Activated CD8-positive, alpha-beta memory T cell treated with anti-CD3 and anti-CD28 coated beads for 4 hours (primary cell): Measurements from ENCODE around the gene KIF16B.

Experiments used
- DNase-seq, 2 donors: peaks; one replicate each; pipeline ENCODE4 v3.0.0-alpha.2; 2020; ENCODE audit warnings: low read depth in 2 of 2

KIF16B gene

DNA sequence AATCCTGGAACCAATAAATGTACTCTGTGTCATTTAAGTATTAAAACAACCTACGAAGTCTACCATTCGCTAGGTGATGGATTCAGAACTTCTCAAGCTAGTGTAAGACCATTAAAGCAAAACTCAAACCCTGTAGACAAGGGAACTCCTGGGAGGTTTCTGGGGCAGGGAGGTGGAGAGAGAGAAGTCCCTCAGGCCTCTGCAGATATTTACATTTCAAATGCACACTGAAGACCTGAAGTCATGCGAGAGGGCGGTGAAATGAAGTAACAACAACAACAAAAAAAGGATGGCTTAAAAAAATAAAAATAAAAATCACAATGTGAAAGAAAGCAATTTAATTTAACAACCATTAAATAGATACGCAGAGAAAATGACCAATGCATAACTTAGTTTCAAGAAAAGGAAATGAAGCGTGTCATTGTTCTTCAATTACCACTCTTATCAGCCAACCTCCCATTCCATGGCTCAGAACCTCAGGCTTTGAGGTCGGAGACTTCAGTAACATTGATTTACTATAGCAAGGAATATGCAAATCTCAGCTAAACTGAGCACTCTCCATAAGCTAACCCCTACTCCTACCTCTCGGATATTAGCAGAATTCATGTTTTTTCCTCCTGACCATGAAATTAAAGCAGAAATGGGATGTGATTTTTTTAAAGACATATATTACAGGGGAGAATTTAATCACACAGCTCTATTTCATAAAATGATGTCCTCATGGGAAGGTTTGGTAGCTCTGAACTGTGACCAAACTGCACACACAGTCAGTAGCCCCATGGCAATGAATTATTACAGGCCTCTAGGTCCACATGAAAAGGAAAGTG lies 140.6 kb downstream of the KIF16B start:
- DNase-seq = no peak

DNA sequence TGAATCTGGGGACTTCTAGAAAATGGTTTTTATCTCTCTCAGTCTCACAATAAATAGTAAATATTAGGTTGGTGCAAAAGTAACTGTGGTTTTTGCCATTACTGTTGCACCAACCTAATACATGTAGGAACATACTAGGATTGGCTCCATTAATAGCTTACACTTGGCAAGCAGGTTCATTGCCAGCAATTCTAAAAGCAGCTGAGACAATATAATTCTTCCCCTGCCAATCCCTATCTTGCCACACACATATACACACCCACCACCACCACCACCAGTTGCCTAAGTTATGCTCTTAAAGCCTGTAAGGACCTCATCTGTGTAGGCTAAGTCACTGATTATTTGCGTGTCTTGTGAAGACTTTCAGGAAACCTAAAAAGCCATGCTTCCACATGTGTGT lies 145.1 kb downstream of the KIF16B start:
- DNase-seq = no peak

DNA sequence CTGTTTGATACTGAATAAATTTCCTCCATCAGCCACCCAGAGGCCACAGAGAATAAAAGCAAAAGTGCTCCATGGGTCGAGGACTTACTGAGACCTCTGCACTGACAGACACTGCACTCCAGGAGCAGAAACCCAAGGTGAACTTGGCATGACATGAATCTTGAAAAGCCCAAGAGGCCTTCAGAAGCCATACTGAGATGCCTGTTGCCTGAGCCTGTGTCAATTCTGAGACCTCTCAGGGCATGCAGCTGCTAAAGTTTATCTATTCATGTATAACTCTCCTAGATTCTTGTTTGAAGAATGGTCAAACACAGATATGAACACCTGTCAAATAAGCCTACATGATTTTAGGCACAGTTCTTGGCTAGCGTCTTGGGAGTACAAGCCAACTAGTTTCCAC lies 145.7 kb downstream of the KIF16B start:
- DNase-seq = no peak

DNA sequence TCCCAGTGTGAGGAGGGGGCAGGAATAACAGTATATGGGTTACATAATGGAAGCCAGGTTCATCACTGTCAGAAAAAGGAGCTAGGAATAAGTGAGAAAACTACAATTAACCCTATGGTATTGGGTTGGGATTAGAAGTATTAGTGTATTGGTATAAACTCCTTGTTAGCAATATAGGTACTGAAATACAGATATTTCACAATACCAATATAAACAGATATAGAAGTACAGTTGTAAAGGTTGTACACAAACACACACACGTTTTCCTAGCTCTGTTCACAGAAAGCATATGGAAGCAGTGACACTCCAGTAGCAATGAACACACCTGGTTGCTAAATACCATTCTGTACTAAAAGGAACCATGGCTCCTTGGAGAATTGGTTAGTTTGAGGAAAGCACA lies 148.5 kb downstream of the KIF16B start:
- DNase-seq = no peak

DNA sequence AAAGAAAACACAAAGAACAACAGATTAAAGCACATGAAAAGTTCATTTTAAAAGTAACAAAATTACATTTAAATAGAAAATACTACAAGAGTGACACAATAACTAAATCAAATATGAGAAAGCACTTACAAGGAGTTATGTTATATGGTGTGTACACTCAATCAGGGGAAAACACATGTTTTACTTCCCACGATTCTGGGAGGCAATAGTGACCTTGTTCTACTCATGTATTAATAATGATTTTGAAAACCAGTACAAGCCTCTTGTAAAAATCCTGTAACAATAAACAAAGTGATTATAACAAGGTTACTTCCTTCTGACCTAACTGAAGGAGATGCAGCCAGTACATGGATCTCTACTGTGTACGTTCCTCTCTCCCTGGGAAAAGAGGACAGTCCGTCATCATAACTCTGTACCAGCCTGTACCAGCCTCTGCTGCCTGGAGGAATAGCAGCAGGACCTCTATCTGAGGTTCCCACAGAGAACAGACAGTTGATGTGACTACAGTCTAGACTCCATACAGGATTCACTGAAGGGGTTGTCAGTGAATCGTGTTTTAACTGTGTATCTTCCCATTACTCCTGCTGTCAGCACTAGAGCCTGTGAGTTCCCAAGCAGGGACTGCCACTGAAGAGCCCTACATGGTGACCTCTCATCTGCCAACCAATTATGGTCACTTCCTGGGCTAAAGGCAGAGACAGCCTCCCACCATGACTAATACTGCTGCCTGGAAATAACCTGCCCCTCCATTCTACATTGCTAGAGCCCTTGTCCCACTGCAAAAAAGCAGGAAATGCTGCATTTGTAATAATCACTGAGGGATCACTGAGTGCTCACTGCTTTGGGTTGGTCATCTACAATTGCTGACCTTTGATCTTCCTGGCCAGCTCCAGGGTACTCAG lies 149.7 kb downstream of the KIF16B start:
- DNase-seq = no peak

DNA sequence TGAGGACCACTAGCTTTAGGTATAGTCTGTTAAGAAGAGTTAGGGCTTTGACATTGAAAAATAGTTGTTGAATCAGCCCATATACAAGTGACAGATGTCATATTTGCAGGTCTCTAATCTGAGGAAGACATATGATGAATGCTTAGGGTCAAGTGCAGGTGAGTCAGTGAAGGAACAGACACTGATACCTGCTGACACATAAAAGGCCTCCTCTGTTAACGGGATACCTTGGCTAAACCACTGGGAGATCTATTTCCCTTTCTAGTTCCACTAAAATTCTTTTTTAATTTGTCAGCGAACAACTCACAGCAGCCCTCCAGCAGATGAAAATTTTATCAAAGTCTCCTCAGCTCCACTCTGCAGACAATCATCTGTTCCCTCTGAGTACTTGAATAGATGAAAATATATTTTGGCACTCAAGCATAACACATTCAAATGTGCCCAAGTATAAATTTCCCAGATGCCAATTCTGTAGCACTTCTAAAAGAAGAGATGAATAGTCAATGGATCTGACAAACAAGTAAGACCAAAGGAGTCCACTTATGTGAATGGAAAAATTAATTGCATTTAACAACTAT lies 154.0 kb downstream of the KIF16B start:
- no peak for DNase-seq

DNA sequence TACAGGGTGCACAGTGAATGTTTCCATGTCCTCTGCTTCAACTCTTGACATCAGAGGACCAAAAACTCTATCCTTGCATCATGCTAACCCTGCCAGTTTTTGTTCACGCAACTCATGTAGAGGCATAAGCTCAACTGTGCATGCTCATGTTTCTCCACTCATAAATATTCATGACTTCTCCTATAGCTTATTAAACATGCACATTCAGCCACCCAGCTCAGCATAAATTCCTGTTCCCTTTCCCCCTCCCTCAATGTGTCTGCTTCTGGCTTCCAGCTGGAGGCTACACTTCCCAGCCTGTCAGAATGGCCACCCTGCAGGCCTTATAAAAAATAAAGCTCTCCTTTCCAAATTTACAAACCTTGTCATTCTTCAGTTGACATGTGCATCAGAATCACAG lies 154.6 kb downstream of the KIF16B start:
- DNase-seq = no peak

DNA sequence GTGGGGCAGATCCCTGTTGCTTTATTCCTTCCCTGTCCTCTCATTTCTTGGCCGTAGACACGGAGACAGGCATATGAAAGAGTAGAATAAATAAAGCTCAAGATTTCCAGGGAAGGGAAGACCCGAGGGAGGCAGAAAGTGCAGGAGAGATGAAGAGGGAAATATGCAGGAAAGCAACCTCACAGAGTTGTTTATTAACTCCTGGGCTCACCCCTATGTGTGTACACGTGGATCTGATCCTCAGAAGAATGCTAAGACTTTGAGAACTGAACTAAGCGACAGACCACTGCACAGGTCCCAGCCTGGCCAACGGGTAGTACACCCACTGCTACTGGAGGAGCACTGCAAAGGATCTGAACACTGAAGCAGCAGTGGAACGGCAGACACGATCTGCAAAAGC lies 156.2 kb downstream of the KIF16B start:
- DNase-seq = no peak

DNA sequence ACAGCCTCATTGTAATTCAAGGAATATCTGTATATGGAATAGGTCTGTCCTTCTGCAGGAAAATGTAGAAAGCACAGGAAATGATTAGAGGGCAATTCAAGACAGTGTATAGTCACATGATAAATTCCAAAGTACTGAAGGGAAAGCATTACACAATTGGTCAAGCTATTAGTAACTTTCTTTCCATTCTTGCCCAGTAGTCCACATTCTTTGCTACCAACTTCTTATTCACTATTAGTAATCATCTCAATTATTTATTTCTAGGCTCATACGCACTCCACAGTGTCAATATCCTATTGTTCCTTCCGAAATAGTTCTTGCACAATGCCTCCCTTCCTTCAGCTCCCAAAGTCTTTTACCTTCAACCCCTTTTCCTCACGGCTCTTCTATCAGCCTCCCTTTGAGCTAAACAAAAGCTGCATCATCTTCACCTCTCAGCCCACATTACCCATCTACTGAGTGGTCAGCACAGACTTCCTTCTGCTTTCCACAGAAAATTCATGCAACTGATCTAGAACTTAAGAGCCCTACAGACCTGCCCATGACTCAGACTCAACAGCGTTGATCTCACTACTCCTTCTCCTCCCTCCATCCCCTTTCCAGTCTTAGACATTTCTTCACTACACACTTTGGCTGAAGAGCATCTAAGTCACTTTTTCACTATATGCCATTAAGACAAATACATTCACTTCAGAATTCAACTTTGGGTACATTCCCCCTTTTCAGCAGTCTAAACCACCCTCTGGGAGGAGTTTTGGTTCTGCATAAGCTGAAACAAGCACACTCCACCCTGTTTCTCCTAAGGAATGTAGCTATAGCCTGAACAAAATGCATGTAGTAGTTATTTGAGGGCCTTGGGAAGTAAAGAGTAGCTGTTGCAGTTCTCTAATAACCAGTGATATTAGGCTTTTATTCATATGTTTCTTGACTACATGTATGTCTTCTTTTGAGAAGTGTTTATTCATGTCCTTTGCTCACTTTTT lies 157.9 kb downstream of the KIF16B start:
- no peak for DNase-seq

DNA sequence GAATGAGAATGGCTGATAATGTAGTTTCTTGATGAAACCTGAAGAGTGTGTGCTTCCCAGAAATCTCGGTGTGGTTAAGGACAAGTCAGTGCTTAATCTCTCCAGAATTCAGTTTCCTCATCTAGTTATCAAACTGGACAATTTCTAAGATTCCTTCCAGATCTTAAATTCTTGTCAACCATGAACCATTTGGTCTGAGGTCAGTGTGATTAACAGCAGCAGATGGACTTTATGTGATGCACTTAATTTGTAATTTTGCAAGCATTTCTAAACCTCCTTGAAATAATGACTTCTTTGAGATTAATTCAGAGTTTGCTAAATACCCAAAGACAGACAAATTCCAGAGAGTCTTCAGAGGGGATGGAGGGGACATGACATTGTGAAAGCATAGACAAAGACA lies 160.3 kb downstream of the KIF16B start:
- DNase-seq = no peak

DNA sequence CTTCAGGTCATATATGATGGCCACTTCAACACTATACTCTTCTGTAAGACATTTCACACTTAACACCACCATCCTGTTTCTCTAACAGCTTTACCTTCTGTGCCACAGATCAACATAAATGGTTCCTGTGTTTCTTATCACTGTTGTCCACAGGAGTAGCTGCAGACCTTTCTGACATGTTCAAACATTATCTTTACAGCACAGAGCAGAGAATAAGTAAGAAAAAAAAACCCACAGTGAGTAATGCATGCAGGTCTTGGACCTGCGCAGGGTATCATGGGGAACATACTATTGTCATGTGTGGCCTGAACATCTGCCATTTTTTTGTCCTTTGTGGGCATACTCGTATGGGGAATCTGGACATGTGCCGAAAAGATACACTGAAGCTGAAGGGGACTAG lies 161.9 kb downstream of the KIF16B start:
- no peak for DNase-seq

DNA sequence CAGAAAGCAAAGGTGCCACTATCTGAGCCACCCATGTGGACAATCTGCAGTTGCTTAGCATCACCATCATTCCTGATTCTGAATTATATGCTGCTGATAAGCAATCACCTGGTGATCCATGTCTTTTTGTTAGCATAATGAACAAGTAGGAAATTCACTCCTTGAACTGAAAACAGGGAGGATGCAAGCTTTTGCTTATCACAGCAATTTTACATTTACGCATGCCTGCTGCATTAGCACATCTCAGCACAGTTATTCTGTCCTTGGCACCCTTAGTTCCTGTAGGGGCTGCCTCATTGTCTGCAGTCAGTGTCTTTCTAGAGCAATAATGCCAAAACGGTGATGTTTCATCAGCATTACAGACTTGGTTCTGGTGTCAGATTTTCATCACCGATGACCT lies 162.6 kb downstream of the KIF16B start:
- DNase-seq = no peak

DNA sequence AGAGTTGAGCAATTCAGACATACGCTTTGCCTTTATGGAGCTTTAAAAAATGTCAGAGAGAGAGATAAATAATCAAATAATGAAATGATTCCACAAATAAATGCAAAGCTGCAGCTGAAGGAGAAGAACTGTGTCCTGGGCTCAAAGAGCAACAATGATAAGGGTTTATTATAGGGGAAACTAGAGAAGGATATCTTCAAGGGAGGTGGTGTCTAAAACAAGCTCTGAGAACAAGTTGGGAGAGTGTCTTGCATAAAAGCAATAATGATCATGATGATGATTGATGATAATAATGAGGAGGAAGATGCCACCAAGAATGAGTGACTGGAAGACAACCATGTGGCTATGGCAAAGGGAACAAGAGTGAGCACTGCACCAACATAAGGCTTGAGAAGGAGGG lies 164.3 kb downstream of the KIF16B start:
- DNase-seq = no peak

DNA sequence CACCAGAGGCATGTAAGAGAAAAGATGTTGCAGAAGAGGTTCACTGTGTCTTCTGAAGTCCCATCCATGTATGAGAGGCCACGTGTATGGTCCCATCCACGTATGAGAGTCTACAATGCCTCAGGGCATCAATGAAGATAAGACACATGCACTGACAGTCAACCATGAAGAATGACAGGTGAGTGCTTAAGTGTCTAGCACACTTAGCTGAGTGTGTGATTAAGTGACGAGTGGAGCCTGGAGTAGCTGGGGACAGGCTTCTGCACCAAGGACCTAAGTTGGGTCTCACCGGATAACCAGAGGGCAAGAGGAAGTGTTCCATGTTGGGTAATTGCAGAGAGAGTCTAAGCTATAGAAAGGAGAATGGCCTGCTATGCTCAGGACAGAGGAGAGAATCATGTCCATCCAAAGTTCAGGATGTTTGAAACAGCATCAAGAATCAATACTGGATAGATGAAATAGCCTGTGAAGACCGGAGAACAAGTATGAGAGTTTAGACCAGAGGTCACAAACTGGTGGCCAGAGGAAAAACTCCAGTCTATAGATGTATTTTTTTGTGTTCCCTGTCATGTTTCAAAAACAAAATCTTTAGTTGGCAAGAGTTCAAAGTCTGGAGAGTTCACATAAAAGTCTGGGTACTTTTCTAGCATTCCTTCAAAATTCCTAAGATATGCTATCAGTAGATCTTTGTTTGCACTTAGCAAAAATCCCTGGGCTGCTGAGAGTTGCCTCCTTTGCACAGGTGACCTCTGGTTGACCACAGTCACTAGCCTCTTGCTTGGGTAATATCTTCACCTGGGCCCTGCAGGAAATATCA lies 165.8 kb downstream of the KIF16B start:
- no peak for DNase-seq

DNA sequence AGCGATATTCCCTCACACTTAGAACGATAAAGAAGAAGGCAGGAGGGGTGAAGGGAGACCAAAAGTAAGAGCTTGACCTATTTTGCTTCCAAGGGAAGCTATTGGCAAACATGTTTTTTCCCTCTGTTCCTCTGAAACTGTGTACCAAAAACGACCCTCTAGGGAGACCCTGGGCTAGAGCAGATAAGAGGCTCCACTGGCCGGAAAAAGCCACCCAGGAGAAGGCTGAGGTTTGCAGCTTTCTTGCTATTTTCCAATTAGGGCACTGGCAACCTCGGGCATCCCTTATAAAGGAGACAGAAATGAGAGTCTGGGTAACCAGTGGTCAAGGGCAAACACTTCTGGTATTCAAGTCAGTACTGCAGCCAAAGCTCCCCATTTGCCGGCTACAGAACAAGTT lies 168.0 kb downstream of the KIF16B start:
- no peak for DNase-seq

DNA sequence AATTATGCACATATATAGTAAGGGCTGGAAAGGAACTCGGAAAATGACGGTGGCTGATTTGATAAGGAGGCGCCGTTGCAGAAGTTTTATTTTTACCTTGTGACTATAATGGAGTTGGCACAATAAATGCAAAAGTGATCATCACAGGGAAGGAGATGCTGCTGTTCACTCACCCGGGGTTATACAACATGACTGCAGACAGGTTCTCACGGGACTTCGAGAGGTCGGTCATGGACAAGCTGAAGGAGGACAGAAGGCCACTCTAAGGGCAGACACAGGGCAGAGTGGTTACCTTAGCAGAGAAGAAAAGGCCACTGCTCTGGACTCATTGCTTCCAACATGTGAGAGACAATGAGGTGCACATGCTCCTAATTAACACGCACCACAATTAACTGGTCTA lies 168.6 kb downstream of the KIF16B start:
- no peak for DNase-seq

DNA sequence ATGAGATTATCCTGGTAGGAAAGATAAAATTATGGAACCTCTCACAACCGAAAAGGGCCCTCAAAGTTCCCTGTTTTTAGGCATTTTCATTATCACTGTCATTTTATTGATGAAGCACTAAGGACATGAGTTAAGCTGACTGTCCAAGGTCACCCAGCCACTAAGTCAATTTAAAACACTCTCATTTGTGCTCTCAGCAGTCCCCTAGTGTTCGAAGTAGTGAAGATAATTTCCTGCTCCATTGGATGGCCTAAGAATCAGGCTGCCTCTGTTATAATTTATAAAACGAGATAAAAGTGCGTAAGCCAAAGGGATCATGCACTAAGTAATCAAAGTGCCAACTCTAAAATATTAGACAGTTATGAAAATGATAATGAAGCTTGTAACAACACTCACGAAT lies 169.1 kb downstream of the KIF16B start:
- no peak for DNase-seq

DNA sequence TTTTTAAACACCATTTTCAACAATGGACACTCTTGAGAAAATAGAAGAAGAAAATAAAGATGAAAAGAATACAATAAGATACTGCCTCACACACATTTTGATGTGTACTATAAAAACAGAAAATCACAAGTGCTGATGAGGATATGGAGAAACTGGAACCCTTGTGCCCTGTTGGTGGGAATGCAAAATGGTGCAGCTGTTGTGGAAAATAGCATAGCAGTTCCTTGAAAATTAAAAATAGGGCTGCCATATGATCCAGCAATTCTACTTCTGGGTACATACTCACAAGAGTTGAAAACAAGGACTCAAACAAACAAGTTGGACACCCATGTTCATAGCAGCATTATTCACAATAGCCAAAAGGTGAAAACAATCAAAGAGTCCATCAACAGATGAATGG lies 173.0 kb downstream of the KIF16B start:
- no peak for DNase-seq

DNA sequence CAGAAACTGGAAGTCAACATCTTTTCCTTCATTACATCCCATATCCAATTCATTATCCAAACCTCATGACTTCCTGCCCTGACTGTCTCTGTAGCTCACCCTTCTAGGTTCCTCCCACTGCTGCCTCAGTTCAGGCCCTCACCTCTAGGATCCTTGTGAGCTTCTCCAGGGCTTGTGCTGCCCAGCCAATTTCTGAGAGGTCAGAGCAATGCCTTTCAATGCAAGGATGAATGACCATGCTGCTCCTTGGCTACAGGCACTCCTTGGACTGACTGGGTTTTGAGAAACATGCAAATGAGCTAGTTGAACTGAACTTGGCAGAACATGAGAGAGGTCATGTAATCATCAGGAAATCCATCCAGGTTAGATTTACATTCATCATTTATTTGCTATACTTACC lies 173.4 kb downstream of the KIF16B start:
- DNase-seq = no peak

DNA sequence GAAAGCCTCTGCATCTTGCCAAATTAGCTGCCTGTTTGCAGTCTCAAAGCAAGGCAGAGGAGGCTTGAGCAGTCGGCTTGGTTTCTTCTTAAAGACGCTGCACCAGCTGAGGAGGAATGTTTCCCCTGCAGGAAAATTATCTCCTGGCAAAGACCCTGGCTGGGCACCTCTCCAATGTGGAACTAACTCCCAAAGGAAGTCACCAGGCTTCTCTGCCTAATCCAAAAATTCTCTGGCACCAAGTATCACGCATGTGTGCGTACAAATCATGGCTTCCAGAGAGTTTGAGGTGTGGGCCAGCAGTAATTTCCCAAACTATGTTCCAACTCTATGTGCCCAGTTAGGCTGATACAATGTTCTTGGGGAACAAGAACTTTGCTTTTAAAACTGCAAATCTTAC lies 176.2 kb downstream of the KIF16B start:
- no peak for DNase-seq

DNA sequence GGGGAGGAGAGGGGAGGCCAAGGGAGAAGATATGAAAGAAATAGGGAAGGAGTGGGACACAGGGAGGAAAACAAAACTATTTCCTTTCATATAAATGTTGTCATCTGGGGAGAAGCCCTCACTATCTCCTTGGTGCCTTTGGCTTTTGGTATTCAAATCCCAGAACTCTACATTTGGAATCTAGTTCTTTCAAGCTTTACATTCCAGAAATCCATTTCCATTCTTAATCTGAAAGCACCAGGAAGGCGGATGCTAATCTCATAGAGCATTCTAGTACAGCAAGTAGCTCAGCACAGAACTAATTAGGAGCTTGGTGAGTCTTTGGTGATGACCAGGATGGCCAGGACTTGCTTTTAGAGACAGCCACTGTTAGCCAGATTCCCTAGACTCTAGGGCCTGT lies 177.9 kb downstream of the KIF16B start:
- no peak for DNase-seq
